ENCODE results near the gene MRLN. TPM values are rescaled to one million over a fixed set of nuclear protein-coding genes. Genes with fewer than 3 reads are reported as not detected.

The MRLN gene
- total and polyA plus RNA-seq, 2 of the 8 experiments (the other 6 are each of a cell fraction or from before 2014, with no cell fraction given): 0.21 TPM; not detected in 1

GRCh38 chr10:59736749-59737148 lies 16.5 kb downstream of the MRLN start (continued):
- TF ChIP-seq MAX (IDR thresholded peaks at IDR 0.05) (no peak), RXRA (IDR thresholded peaks at IDR 0.05; ENCODE audit: insufficient read depth, low read depth, low read length) (no peak), CEBPB (IDR thresholded peaks at IDR 0.05; ENCODE audit: low read depth, low read length) (no peak), CTCF (IDR thresholded peaks at IDR 0.05; ENCODE audit: control extremely low read depth in 1 of 3, insufficient read depth in 1 of 3, low read depth in 1 of 3, low read length in 3 of 3) (no peak)

Data from H1 (cell line).